ENCODE measurements around the gene MUSK.
"Not testable (repeated sequence)": the region's sequence is repeated elsewhere in the genome, so short reads cannot be mapped to it uniquely, and the experiment has no call there.

The MUSK gene

GRCh38 chr9:110695846-110696245, 27.3 kb downstream of the MUSK start:
- not testable (repeated sequence) for DNase-seq (ENCODE audit: low spot score)

GRCh38 chr9:110700953-110701352, 32.4 kb downstream of the MUSK start:
- no peak for DNase-seq (ENCODE audit: low spot score)

GRCh38 chr9:110703669-110704068, 35.1 kb downstream of the MUSK start:
- no peak for DNase-seq (ENCODE audit: low spot score)

- no peak for DNase-seq (ENCODE audit: low spot score)
Measured at GRCh38 chr9:110707419-110707818, 38.8 kb downstream of the MUSK start.

GRCh38 chr9:110710420-110710819, 41.8 kb downstream of the MUSK start:
- DNase-seq (ENCODE audit: low spot score) = no peak

GRCh38 chr9:110712955-110713354, 44.4 kb downstream of the MUSK start:
- DNase-seq (ENCODE audit: low spot score) = no peak

- no peak for DNase-seq (ENCODE audit: low spot score)
Measured at GRCh38 chr9:110714314-110714713, 45.7 kb downstream of the MUSK start.

GRCh38 chr9:110728058-110728457, 59.5 kb downstream of the MUSK start:
- no peak for DNase-seq (ENCODE audit: low spot score)

- DNase-seq (ENCODE audit: low spot score) = no peak
Measured at GRCh38 chr9:110729641-110730040, 61.0 kb downstream of the MUSK start.

DNA sequence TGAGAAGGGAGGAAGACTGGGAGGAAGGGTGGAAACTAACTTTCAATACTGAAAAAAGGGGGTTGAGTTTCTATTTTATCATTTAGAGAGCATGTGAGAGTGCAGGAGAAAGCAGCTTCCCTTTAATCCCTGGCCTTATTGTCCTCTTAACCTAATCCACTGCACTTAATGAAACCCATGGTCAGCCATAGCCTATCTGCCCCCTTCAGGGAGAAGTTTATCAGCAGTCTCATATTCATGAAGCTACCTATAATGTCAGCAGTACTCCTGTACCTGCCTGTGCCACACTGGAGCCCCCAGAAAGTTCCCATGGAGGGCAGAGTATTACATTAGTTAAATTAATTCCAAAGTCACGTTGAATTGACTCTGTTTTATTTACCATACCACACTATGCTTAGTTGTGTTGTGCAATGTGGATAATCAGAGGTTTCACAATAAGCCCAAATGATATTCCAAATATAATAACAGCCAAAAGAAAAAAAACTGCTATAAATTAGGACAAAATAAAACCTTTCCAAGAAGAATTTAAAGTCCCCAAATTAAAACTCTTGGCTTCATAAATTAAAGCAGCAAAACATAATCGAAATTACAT, 62.9 kb downstream of the MUSK start:
- DNase-seq (ENCODE audit: low spot score) = no peak

- DNase-seq (ENCODE audit: low spot score) = no peak
Measured at GRCh38 chr9:110738982-110739381, 70.4 kb downstream of the MUSK start.

DNA sequence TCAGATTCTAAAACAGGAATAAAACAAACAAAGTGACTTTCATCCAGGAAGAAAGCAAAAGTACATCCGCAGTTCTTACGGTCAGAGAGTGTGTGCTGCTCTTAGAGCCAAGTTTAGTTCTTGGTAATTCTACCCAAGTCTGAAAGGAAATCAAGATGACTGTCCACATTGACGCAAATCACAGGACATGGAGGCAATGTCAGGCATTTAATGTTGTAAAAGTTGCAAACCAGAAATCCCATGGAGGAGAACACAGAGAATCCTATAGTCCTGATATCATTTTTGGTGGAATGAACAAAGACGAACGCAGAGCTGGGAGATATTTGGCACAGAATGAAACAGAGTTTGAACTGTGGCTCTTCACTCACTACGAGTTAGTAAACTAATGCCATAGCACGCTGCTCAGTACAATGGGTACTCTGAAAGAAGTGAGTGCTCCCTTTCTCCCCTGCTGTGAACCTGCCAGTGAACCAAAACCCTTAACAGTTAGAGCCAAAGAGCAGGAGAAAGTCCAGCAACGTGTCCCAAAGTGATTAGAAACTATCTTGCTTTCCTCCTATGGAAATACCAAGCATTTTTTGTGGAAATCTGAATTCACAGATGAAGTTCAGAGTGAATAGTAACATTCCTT, 74.3 kb downstream of the MUSK start:
- DNase-seq (ENCODE audit: low spot score) = no peak

DNA sequence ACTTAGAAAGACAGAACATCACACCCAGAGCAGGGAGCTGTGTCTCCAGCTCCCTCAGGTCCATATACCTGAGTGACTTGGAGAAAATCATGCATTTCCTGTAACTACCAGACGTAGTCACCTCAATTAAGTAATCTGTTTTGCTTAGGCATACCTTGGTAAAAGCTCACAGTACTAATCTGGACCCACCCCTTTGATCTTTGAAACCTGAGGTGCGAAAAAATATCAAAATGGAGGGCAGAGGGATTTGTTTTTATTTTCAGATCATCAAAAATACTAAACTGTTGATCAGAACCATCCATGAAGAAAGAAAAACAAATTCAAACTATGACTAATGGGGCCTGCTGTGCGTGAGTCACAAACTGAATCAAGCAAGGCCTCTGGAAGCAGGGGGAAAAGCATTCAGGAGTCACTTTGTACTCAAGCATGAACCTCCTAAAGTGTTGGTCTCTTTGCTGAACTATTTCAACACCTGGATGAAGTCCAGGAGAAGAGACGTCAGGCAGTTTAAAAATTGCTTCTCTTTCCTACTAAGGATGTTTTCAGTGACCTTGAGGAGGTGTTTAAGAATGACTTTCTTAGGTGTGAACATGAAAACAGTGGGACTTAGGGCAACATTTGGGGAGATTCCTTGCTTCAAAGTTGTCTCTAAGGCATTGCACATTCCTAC, 76.3 kb downstream of the MUSK start:
- no peak for DNase-seq (ENCODE audit: low spot score)

DNA sequence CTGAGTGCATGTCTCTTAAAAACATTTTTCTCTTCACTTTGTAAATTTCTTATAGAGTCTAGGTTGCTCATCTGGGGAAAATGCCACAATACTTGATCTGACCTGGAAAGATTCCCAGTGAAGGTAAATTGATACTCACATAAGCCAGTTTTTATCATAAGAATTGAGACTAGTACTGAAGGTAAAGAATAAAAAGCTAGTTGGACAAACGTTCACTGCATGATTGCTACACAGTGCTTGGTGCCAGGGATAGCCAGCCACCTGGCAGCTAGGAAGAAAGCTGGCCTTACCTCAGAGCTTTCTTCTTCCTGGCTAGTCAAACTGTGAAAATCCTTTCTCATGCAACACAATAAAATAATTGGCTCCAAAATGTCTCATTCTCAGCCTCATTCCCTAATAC, 77.1 kb downstream of the MUSK start:
- DNase-seq (ENCODE audit: low spot score) = no peak

GRCh38 chr9:110746211-110746930, 77.8 kb downstream of the MUSK start:
- DNase-seq (ENCODE audit: low spot score) = no peak

DNA sequence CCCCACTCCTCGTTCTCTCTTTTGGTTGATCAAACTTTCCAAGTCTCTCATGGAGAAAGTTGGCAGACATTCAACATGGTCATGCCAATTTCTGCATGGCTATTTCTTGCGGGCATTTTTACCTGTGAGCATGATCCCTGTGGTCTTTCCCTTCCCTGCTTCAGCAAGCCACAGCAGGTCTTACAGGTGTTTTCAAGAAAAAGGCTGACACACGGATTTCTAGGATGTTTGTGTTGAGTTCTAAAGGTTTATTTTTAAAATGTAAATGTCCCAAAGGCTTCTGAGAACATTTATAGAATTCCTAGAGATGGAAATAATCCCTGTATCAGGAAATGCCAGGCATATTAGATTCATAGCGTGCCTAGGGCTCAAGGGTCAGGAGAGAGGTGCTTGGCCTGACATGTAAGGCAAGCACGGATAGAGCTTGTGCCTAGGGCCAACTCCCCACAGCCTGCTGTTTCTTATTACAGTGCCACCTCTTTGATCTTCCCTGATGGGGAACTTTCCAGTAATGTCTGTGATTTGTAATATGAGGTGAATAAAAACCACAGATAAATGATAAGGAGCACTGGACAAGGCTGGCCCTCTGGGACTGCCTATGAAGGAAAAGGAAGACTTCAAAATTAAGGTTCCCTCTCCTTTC, 79.8 kb downstream of the MUSK start:
- no peak for DNase-seq (ENCODE audit: low spot score)

DNA sequence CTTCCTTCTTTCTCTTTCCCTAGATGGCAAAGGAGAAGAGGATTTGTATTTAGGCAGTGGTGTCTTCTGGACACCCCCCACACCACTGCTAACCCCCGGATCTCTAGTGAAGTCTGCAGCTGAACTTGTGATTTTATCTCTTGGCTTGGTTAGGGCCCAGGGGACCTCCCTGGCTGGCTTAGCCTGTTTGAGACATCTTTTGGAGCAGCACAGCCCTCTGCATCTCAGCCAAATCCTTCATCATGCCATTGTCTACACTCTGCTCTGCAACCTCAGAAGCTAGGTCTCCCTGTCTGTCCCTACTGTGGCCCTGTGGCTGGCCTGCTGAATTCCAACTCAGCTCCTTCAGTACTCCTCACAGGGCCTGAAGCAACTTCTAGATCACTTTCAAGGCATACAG, 81.7 kb downstream of the MUSK start:
- no peak for DNase-seq (ENCODE audit: low spot score)

GRCh38 chr9:110751971-110752370, 83.4 kb downstream of the MUSK start:
- no peak for DNase-seq (ENCODE audit: low spot score)

DNA sequence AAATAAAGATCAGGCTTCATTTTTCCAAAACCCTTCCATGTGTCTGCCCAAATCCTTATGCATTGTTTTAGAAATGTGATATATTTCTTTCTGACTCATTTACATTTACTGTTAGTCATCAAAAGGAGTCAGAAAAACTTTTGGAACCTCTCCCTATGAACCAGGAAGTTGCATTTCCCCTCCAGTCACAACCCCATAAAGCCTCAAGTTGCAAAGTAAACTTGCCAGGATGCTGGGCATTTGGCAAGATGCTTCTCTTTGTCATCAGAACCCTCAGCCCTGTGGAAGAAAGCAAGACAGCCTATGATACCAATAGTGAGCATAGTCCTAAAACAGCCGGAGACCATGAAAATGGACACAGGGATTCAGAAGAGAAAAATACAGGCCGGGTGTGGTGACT, 84.2 kb downstream of the MUSK start:
- no peak for DNase-seq (ENCODE audit: low spot score)

GRCh38 chr9:110753731-110754231, 85.2 kb downstream of the MUSK start:
- DNase-seq (ENCODE audit: low spot score) = no peak

- no peak for DNase-seq (ENCODE audit: low spot score)
Measured at GRCh38 chr9:110755179-110755578, 86.6 kb downstream of the MUSK start.

GRCh38 chr9:110758201-110758600, 89.6 kb downstream of the MUSK start:
- DNase-seq (ENCODE audit: low spot score) = no peak
